K562 (cell line): ENCODE results near the gene MMP12. TPM values are rescaled to one million over a fixed set of nuclear protein-coding genes. Genes with fewer than 3 reads are reported as not detected.
"Not testable (repeated sequence)": the region's sequence is repeated elsewhere in the genome, so short reads cannot be mapped to it uniquely, and the experiment has no call there.

Source experiments
- ATAC-seq: fragments of 200-7000 bp; cut with Tn5 transposase; 3 replicates; pipeline ENCODE4 v1.9.1; 2020; ENCODE audit warnings: moderate library complexity
- BruUV-seq: library from RNA; stranded (reverse); fragments of 400-500 nt; replicated peaks from 2 replicates; lab custom pipeline; 2021; lab: Mats Ljungman, UMichigan
- CTCF ChIA-PET: fragments of 300-600 bp; formaldehyde crosslinking; extraction: SDS; loops from one replicate; lab custom pipeline; 2021; ENCODE audit warnings: low intra/inter-chr PET ratio; lab: Yijun Ruan, JAX
- POLR2A ChIA-PET: fragments of 300-600, 350-650 bp; sonication (Branson Sonifier 250); formaldehyde crosslinking; extraction: SDS; loops from one replicate; lab custom pipeline; 2021; ENCODE audit warnings: antibody characterized with exemption, inconsistent platforms; lab: Yijun Ruan, JAX
- DNase-seq, 4 experiments: peaks; one replicate each; pipeline versions ENCODE4 v3.0.0 to v3.0.0-alpha.2; 2011 to 2018; ENCODE audit warnings: low spot score in 3 of 4, mixed read lengths in 3 of 4; ENCODE audit errors: extremely low read depth in 1 of 4
- FAIRE-seq: peaks from 2 replicates; lab custom pipeline; 2011; peaks lifted over from hg19 to GRCh38; lab: Jason Lieb, UNC
- H2AFZ ChIP-seq: 2 replicates; pipeline ENCODE4 v1.6.0; 2011; ENCODE audit warnings: low read depth, low read length, control low read depth, inconsistent platforms
- H3K27ac ChIP-seq: fragments of 200-600 bp; 3 replicates; pipeline ENCODE4 v1.8.0; 2011; ENCODE audit warnings: low read depth, mild to moderate bottlenecking, control low read depth, inconsistent platforms, low read length, moderate library complexity, mixed read lengths; ENCODE audit errors: extremely low read depth
- H3K27me3 ChIP-seq, 2 experiments: fragments of 300-600 bp in 1 of 2; 2 replicates in 1 of 2; 3 replicates in 1 of 2; pipeline versions ENCODE4 v1.6.0 to v1.8.0; 2011; ENCODE audit warnings: inconsistent platforms in 2 of 2, low read length in 2 of 2, mild to moderate bottlenecking in 1 of 2, mixed read lengths in 1 of 2, moderate library complexity in 1 of 2; ENCODE audit not compliant: control insufficient read depth in 2 of 2, insufficient read depth in 2 of 2
- H3K36me3 ChIP-seq: fragments of 300-600 bp; 3 replicates; pipeline ENCODE4 v1.8.0; 2011; ENCODE audit warnings: mild to moderate bottlenecking, low read length, inconsistent platforms; ENCODE audit not compliant: control insufficient read depth, insufficient read depth
- H3K4me1 ChIP-seq, 2 experiments: fragments of 200-600 bp in 1 of 2; replicated peaks in 1 of 2; 2 replicates in 1 of 2; 3 replicates in 1 of 2; pipeline versions ENCODE4 v1.5.1 to v1.8.0; 2011; ENCODE audit warnings: inconsistent platforms in 2 of 2, low read length in 2 of 2, mild to moderate bottlenecking in 1 of 2, mixed read lengths in 1 of 2, moderate library complexity in 1 of 2; ENCODE audit not compliant: control insufficient read depth in 2 of 2, insufficient read depth in 2 of 2
- H3K4me2 ChIP-seq: 2 replicates; pipeline ENCODE4 v1.6.1; 2011; ENCODE audit warnings: low read length, control low read depth, inconsistent platforms, mixed read lengths; ENCODE audit not compliant: insufficient read depth
- H3K4me3 ChIP-seq: fragments of 200-600 bp; sonication (generic), shearing (Covaris generic); 2 replicates; pipeline ENCODE4 v1.5.1; 2016; ENCODE audit warnings: control low read depth, inconsistent platforms
- H3K79me2 ChIP-seq: fragments of 200-600 bp; 3 replicates; pipeline ENCODE4 v1.8.0; 2011; ENCODE audit warnings: low read length, inconsistent platforms; ENCODE audit not compliant: control insufficient read depth, insufficient read depth
- H3K9ac ChIP-seq, 2 experiments: 2 replicates each; pipeline versions ENCODE4 v1.6.0 to v1.6.1; 2011; ENCODE audit warnings: low read depth in 2 of 2, low read length in 2 of 2, control low read depth in 1 of 2, inconsistent platforms in 1 of 2, mild to moderate bottlenecking in 1 of 2, mixed read lengths in 1 of 2; ENCODE audit not compliant: insufficient read depth in 1 of 2
- H3K9me1 ChIP-seq: one replicate; pipeline ENCODE4 v1.6.0; 2011; ENCODE audit warnings: inconsistent platforms, mild to moderate bottlenecking, low read length, moderate library complexity; ENCODE audit not compliant: control insufficient read depth, insufficient read depth
- H3K9me3 ChIP-seq: replicated peaks from 2 replicates; pipeline ENCODE4 v1.5.1; 2011; ENCODE audit warnings: low read depth, low read length, inconsistent platforms; ENCODE audit not compliant: control insufficient read depth, insufficient read depth
- H4K20me1 ChIP-seq: replicated peaks from 2 replicates; pipeline ENCODE4 v1.6.1; 2011; ENCODE audit warnings: low read length, inconsistent platforms, mixed read lengths; ENCODE audit not compliant: control insufficient read depth, insufficient read depth
- HES1 ChIP-seq: fragments of 450-650 bp; IDR thresholded peaks from 2 replicates; pipeline ENCODE4 v1.6.1; 2016; ENCODE audit warnings: low read depth, mild to moderate bottlenecking, moderate library complexity
- SUPT5H ChIP-seq: fragments of 450-650 bp; IDR thresholded peaks from 2 replicates; pipeline ENCODE4 v1.6.1; 2016
- U2AF2 ChIP-seq: fragments of 200-400 bp; formaldehyde crosslinking; optimal IDR thresholded peaks from 2 replicates; pipeline ENCODE3; 2017; ENCODE audit warnings: low read depth, mild to moderate bottlenecking, low read length
- ZNF695 ChIP-seq: fragments of 450-650 bp; formaldehyde crosslinking; IDR thresholded peaks from 2 replicates; pipeline ENCODE4 v1.4.0; 2020; ENCODE audit warnings: mild to moderate bottlenecking, moderate library complexity
- WGBS: fragments of 100-300 bp; shearing (Covaris generic); methylation state at CpG from one replicate; pipeline ENCODE4 v1.1.6; 2016; ENCODE audit warnings: low coverage, mixed read lengths; ENCODE audit not compliant: insufficient coverage; ENCODE audit errors: missing lambda C conversion rate; 5-methylcytosine and 5-hydroxymethylcytosine counted together
- in situ Hi-C: fragments of 300-500 bp; cut with MboI; formaldehyde crosslinking; loops from 4 replicates; pipeline ENCODE4 v1.15.0; 2018; ENCODE audit warnings: inconsistent platforms, mixed read lengths
- intact Hi-C: fragments of 100-400 bp; cut with micrococcal nuclease; formaldehyde crosslinking; loops from 2 replicates; pipeline ENCODE4 v1.14.2; 2022
- polyA plus RNA-seq, 8 experiments: library from polyadenylated mRNA; depleted of rRNA in 4 of 8; stranded (reverse) in 5 of 8; unstranded in 3 of 8; fragments of >200 nt; fragmentation: Nextera tagmentation in 2 of 8; fragmentation: Illumina TruSeq in 1 of 8; extraction: Ambion mirVana in 2 of 8; extraction: Trizol in 1 of 8; gene quantifications; 2 replicates each; pipeline versions ENCODE4 v1.2.1 to v1.2.3, GENCODE V29; 2011 to 2014; ENCODE audit warnings: inconsistent platforms in 1 of 8, missing spikeins in 1 of 8
- total RNA-seq, 7 experiments: library from RNA; depleted of rRNA in 6 of 7; stranded (reverse); fragments of >200 nt in 6 of 7; fragmentation: Illumina TruSeq in 2 of 7; extraction: Trizol in 2 of 7; gene quantifications; 2 replicates each; pipeline versions ENCODE4 v1.2.1 to v1.2.3, GENCODE V29; 2011 to 2021; ENCODE audit warnings: low replicate concordance in 1 of 7

MMP12 gene
- total and polyA plus RNA-seq, 9 of the 15 experiments (the other 6 are each of a cell fraction or from before 2014, with no cell fraction given) = not detected

DNA sequence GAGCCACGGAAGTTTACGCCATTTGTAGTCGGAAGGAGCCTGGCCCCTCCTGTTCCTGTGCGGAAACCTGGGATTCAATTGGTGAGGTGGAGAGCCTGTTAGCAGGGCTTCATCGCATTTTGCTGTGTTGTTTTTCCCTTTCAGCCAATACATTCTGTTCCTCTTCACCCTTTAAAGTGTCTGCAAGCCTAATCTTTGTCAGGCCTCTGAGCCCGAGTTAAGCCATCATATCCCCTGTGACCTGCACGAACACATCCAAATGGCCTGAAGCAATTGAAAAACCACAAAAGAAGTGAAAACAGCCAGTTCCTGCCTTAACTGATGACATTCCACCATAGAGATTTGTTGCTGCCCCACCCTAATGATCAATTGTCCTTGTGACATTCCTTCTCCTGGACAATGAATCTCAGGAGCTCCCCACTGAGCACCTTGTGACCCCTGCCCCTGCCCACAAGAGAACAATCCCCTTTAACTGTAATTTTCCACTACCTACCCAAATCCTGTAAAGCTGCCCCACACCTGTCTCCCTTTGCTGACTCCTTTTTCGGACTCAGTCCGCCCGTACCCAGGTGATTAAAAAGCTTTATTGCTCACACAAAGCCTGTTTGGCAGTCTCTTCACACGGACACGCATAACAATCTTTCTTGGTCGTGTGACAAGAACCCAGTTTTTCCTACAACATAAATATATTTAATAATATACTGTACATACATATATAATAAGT, 37.1 kb upstream of the MMP12 start:
- Histone ChIP-seq H3K9me1 (no peaks in the 10 kb centered on the region), H3K4me1 (no peaks in the 10 kb centered on the region), H3K79me2 (no peaks in the 10 kb centered on the region), H3K27me3 (no peaks in the 10 kb centered on the region), H4K20me1 (no peaks in the 10 kb centered on the region), H3K9ac (no peak overlapping the region), H3K27ac (no peak overlapping the region), H3K4me3 (no peak overlapping the region), H2AFZ (no peak overlapping the region), H3K4me2 (no peak overlapping the region), H3K9me3 (no peaks in the 10 kb centered on the region), H3K36me3 (no peaks in the 10 kb centered on the region)
- intact Hi-C loops = no loop called here
- ChIA-PET CTCF (no interaction called here), POLR2A (no interaction called here)
- FAIRE-seq (no peak), DNase-seq (no peak), ATAC-seq (no peak)
- TF ChIP-seq ZNF695 (CRISPR knock-in tag) = no peak
- no peak for TF ChIP-seq SUPT5H
- TF ChIP-seq HES1 = no peak
- no peak for TF ChIP-seq U2AF2
- no TSS peak for BruUV-seq
- WGBS = 5% methylated on average over 13 of the region's 13 CpGs
- in situ Hi-C loops = no loop called here

DNA sequence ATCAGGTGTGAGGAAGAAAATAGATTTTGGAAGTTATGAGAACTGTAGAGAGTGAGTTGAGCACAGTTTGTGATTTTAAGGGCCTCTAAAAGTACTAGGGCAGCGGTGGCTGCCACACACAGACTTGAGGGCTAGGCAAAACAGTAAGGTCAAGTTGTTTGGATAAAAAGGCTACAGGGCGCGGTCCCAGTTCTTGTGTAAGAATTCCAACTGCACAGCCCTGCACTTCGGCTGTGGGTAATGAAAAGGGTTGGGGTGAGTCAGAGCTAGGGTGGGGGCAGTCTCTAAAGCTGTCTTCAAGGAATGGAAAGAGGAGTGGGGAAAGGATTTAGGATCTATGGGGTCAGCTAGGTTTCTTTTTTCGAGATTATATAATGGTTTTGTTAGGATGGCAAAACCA, 31.1 kb upstream of the MMP12 start:
- H3K27me3 ChIP-seq, BruUV-seq, H3K4me2 ChIP-seq, H2AFZ ChIP-seq, H3K36me3 ChIP-seq, DNase-seq, H3K79me2 ChIP-seq, POLR2A ChIA-PET, CTCF ChIA-PET, H3K9me3 ChIP-seq, intact Hi-C loops, H3K27ac ChIP-seq, H4K20me1 ChIP-seq, H3K4me3 ChIP-seq, FAIRE-seq, H3K9ac ChIP-seq, ATAC-seq, in situ Hi-C loops, H3K4me1 ChIP-seq, H3K9me1 ChIP-seq: not testable (repeated sequence)
- 0% methylated on average over 4 of the region's 5 CpGs for WGBS

DNA sequence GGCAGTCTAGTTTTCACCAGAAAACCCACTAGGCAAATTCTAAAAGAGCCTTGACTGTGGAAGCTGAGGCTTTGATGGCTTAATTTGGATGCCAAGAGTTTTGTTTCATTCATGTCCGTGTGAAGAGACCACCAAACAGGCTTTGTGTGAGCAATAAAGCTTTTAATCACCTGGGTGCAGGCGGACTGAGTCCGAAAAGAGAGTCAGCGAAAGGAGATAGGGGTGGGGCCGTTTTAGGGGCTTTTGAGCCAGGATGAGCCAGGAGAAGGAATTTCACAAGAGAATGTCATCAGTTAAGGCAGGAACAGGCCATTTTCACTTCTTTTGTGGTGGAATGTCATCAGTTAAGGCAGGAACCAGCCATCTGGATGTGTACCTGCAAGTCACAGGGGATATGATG, 29.1 kb upstream of the MMP12 start:
- H4K20me1 ChIP-seq, H2AFZ ChIP-seq, intact Hi-C loops, CTCF ChIA-PET, H3K79me2 ChIP-seq, in situ Hi-C loops, BruUV-seq, H3K4me2 ChIP-seq, POLR2A ChIA-PET, ATAC-seq, H3K4me3 ChIP-seq, H3K27ac ChIP-seq, H3K9ac ChIP-seq, H3K9me1 ChIP-seq, H3K36me3 ChIP-seq, FAIRE-seq, H3K9me3 ChIP-seq, H3K4me1 ChIP-seq, DNase-seq, H3K27me3 ChIP-seq: not testable (repeated sequence)
- 8% methylated on average over 5 of the region's 5 CpGs for WGBS
